Mesenchymal stem cell (in vitro differentiated cells and primary cell): ENCODE measurements around the gene OSBPL1A.

Source experiments
- DNase-seq: peaks from one replicate; pipeline ENCODE4 v3.0.0-alpha.2; 2013
- H2AFZ ChIP-seq: one replicate; pipeline ENCODE4 v1.6.1; 2013; ENCODE audit warnings: low read depth, mild to moderate bottlenecking, control low read depth, inconsistent platforms, low read length, moderate library complexity
- H2AK5ac ChIP-seq: 2 replicates; pipeline ENCODE4 v1.6.1; 2013; ENCODE audit warnings: low read length, moderate library complexity, mild to moderate bottlenecking, inconsistent platforms; ENCODE audit not compliant: severe bottlenecking
- H2BK120ac ChIP-seq: one replicate; pipeline ENCODE4 v1.6.1; 2013; ENCODE audit warnings: low read depth, mild to moderate bottlenecking, inconsistent platforms, low read length, moderate library complexity
- H2BK12ac ChIP-seq, 2 experiments: one replicate each; pipeline ENCODE4 v1.6.1; 2013; ENCODE audit warnings: inconsistent platforms in 2 of 2, low read length in 2 of 2, mild to moderate bottlenecking in 2 of 2, moderate library complexity in 2 of 2, control low read depth in 1 of 2
- H2BK15ac ChIP-seq: one replicate; pipeline ENCODE4 v1.6.1; 2013; ENCODE audit warnings: mild to moderate bottlenecking, low read depth, inconsistent platforms; ENCODE audit not compliant: poor library complexity, severe bottlenecking
- H2BK5ac ChIP-seq: 2 replicates; pipeline ENCODE4 v1.6.1; 2013; ENCODE audit warnings: low read depth, mild to moderate bottlenecking, low read length, control low read depth, inconsistent platforms; ENCODE audit not compliant: poor library complexity, severe bottlenecking
- H3K14ac ChIP-seq, 2 experiments: one replicate each; pipeline ENCODE4 v1.6.1; 2013; ENCODE audit warnings: inconsistent platforms in 2 of 2, low read length in 2 of 2, control low read depth in 1 of 2, mild to moderate bottlenecking in 1 of 2, moderate library complexity in 1 of 2
- H3K18ac ChIP-seq, 2 experiments: one replicate each; pipeline ENCODE4 v1.6.1; 2013; ENCODE audit warnings: inconsistent platforms in 2 of 2, low read length in 2 of 2, control low read depth in 1 of 2, low read depth in 1 of 2, mild to moderate bottlenecking in 1 of 2
- H3K23ac ChIP-seq, 2 experiments: one replicate each; pipeline ENCODE4 v1.6.1; 2013; ENCODE audit warnings: inconsistent platforms in 2 of 2, low read length in 2 of 2, mild to moderate bottlenecking in 2 of 2, moderate library complexity in 2 of 2, control low read depth in 1 of 2
- H3K27ac ChIP-seq: 2 replicates; pipeline ENCODE4 v1.5.1; 2013; ENCODE audit warnings: mild to moderate bottlenecking, moderate library complexity, low read length, control low read depth, inconsistent platforms; ENCODE audit not compliant: poor library complexity, severe bottlenecking
- H3K27me3 ChIP-seq, 2 experiments: 2 replicates each; pipeline versions ENCODE4 v1.6.1 to v1.7.0; 2013; ENCODE audit warnings: low read length in 2 of 2, mild to moderate bottlenecking in 2 of 2, moderate library complexity in 2 of 2, control low read depth in 1 of 2, inconsistent platforms in 1 of 2; ENCODE audit not compliant: control insufficient read depth in 1 of 2, insufficient read depth in 1 of 2
- H3K36me3 ChIP-seq, 2 experiments: 2 replicates each; pipeline versions ENCODE4 v1.6.1 to v1.7.0; 2013; ENCODE audit warnings: low read length in 2 of 2, control low read depth in 1 of 2, inconsistent platforms in 1 of 2, low read depth in 1 of 2, mild to moderate bottlenecking in 1 of 2; ENCODE audit not compliant: insufficient read depth in 2 of 2, control insufficient read depth in 1 of 2
- H3K4ac ChIP-seq, 2 experiments: one replicate each; pipeline ENCODE4 v1.6.1; 2013; ENCODE audit warnings: inconsistent platforms in 2 of 2, low read length in 2 of 2, mild to moderate bottlenecking in 2 of 2, moderate library complexity in 2 of 2, control low read depth in 1 of 2, low read depth in 1 of 2
- H3K4me1 ChIP-seq: 2 replicates; pipeline ENCODE4 v1.6.1; 2013; ENCODE audit warnings: low read depth, low read length, control low read depth; ENCODE audit not compliant: control insufficient read depth, insufficient read depth
- H3K4me2 ChIP-seq: 2 replicates; pipeline ENCODE4 v1.6.1; 2013; ENCODE audit warnings: low read length, mild to moderate bottlenecking, inconsistent platforms; ENCODE audit not compliant: poor library complexity, severe bottlenecking
- H3K4me3 ChIP-seq, 2 experiments: 2 replicates each; pipeline versions ENCODE4 v1.5.1 to v1.7.0; 2013; ENCODE audit warnings: low read length in 2 of 2, mild to moderate bottlenecking in 2 of 2, control low read depth in 1 of 2, low read depth in 1 of 2; ENCODE audit not compliant: insufficient read depth in 1 of 2
- H3K79me1 ChIP-seq: replicated peaks from 2 replicates; pipeline ENCODE4 v1.6.1; 2013; ENCODE audit warnings: mild to moderate bottlenecking, control low read depth, low read length, inconsistent platforms; ENCODE audit not compliant: poor library complexity, severe bottlenecking
- H3K9ac ChIP-seq: 2 replicates; pipeline ENCODE4 v1.7.0; 2013; ENCODE audit warnings: mild to moderate bottlenecking, low read length, moderate library complexity
- H3K9me3 ChIP-seq: 2 replicates; pipeline ENCODE4 v1.7.0; 2013; ENCODE audit warnings: mild to moderate bottlenecking, low read length; ENCODE audit not compliant: control insufficient read depth
- H4K8ac ChIP-seq: one replicate; pipeline ENCODE4 v1.6.1; 2013; ENCODE audit warnings: inconsistent platforms, mild to moderate bottlenecking, low read length, moderate library complexity
- H4K91ac ChIP-seq: one replicate; pipeline ENCODE4 v1.6.1; 2013; ENCODE audit warnings: mild to moderate bottlenecking, low read length, inconsistent platforms
- WGBS: methylation state at CpG from one replicate; pipeline ENCODE4 v1.1.7; 2013; ENCODE audit warnings: mixed read lengths; 5-methylcytosine and 5-hydroxymethylcytosine counted together

OSBPL1A gene

GRCh38 chr18:24306201-24306600 is 91.4 kb downstream of the OSBPL1A start:
- no peak overlapping the region for H3K4me2 ChIP-seq
- H2BK120ac ChIP-seq, result no peak overlapping the region
- H3K23ac ChIP-seq, result no peak overlapping the region
- H2BK15ac ChIP-seq, result no peak overlapping the region
- H3K36me3 ChIP-seq, result peaks cover 6 to 64% of the 10 kb centered on the region in 2 experiments
- no peak overlapping the region for H3K9ac ChIP-seq
- H2AFZ ChIP-seq, result no peak overlapping the region
- no peak overlapping the region for H3K14ac ChIP-seq
- H3K9me3 ChIP-seq, result no peaks in the 10 kb centered on the region
- 100% methylated on average over 1 of the region's 2 CpGs for WGBS
- no peak overlapping the region for H4K91ac ChIP-seq
- H3K18ac ChIP-seq, result no peak overlapping the region
- no peak overlapping the region for H4K8ac ChIP-seq
- H2BK5ac ChIP-seq, result no peak overlapping the region
- no peaks in the 10 kb centered on the region for H3K27me3 ChIP-seq
- H3K4me1 ChIP-seq, result no peaks in the 10 kb centered on the region
- no peak overlapping the region for H2AK5ac ChIP-seq
- no peak overlapping the region for H3K4me3 ChIP-seq
- H3K4ac ChIP-seq, result no peak overlapping the region
- no peak overlapping the region for H2BK12ac ChIP-seq
- no peak overlapping the region for H3K27ac ChIP-seq
- no peak for DNase-seq
- no peaks in the 10 kb centered on the region for H3K79me1 ChIP-seq

- Histone ChIP-seq H4K8ac (peak overlapping the region; percentile 64), H3K36me3 (peaks cover 6 to 58% of the 10 kb centered on the region in 2 experiments), H2BK120ac (no peak overlapping the region), H3K4me1 (no peaks in the 10 kb centered on the region), H4K91ac (no peak overlapping the region), H3K27ac (no peak overlapping the region), H3K4ac (no peak overlapping the region), H3K23ac (no peak overlapping the region), H2BK12ac (no peak overlapping the region), H2AFZ (no peak overlapping the region), H3K4me2 (no peak overlapping the region), H3K79me1 (no peaks in the 10 kb centered on the region), H3K9ac (no peak overlapping the region), H2AK5ac (no peak overlapping the region), H3K9me3 (peaks cover 3% of the 10 kb centered on the region), H3K4me3 (no peak overlapping the region), H3K14ac (no peak overlapping the region), H2BK5ac (no peak overlapping the region), H2BK15ac (no peak overlapping the region), H3K18ac (no peak overlapping the region), H3K27me3 (no peaks in the 10 kb centered on the region)
- WGBS, result 87% methylated on average over 3 of the region's 3 CpGs
- DNase-seq, result no peak
These were observed 96.9 kb downstream of the OSBPL1A start for GRCh38 chr18:24300703-24301102.

GRCh38 chr18:24296276-24296675 is 101.3 kb downstream of the OSBPL1A start:
- Histone ChIP-seq H3K79me1 (no peaks in the 10 kb centered on the region), H4K91ac (no peak overlapping the region), H3K18ac (no peak overlapping the region), H3K9ac (no peak overlapping the region), H2BK12ac (no peak overlapping the region), H2AK5ac (no peak overlapping the region), H3K27me3 (no peaks in the 10 kb centered on the region), H3K4me1 (no peaks in the 10 kb centered on the region), H3K27ac (no peak overlapping the region), H4K8ac (no peak overlapping the region), H2BK5ac (no peak overlapping the region), H2BK120ac (no peak overlapping the region), H3K36me3 (peaks cover 0 to 27% of the 10 kb centered on the region in 2 experiments), H3K9me3 (peaks cover 3% of the 10 kb centered on the region), H3K4me2 (no peak overlapping the region), H2AFZ (no peak overlapping the region), H3K4me3 (no peak overlapping the region), H2BK15ac (no peak overlapping the region), H3K14ac (no peak overlapping the region), H3K4ac (no peak overlapping the region), H3K23ac (no peak overlapping the region)
- no peak for DNase-seq
- 93% methylated on average over 2 of the region's 3 CpGs for WGBS

GRCh38 chr18:24293254-24293653 is 104.4 kb downstream of the OSBPL1A start:
- DNase-seq, result no peak
- Histone ChIP-seq H2BK15ac (no peak overlapping the region), H3K27me3 (no peaks in the 10 kb centered on the region), H2AK5ac (no peak overlapping the region), H3K4me1 (no peaks in the 10 kb centered on the region), H3K79me1 (no peaks in the 10 kb centered on the region), H3K14ac (no peak overlapping the region), H3K4me2 (no peak overlapping the region), H2AFZ (no peak overlapping the region), H3K18ac (no peak overlapping the region), H3K4ac (no peak overlapping the region), H2BK5ac (no peak overlapping the region), H3K23ac (no peak overlapping the region), H3K36me3 (peaks cover 0 to 11% of the 10 kb centered on the region in 2 experiments), H2BK120ac (no peak overlapping the region), H3K9me3 (no peaks in the 10 kb centered on the region), H2BK12ac (no peak overlapping the region), H4K91ac (no peak overlapping the region), H3K4me3 (no peak overlapping the region), H4K8ac (no peak overlapping the region), H3K27ac (no peak overlapping the region), H3K9ac (no peak overlapping the region)
- WGBS, result 92% methylated on average over 12 of the region's 12 CpGs
